Epithelial cell of proximal tubule (primary cell): ENCODE results near the gene JPH3. TPM values are rescaled to one million over a fixed set of nuclear protein-coding genes. Genes with fewer than 3 reads are reported as not detected.
A peak's percentile ranks its signal among the peaks of the same experiment; 100 is the strongest.

ENCODE experiments used
- DNase-seq: peaks from one replicate; pipeline ENCODE4 v3.0.0-alpha.2; 2011; ENCODE audit warnings: low read depth
- H3K4me3 ChIP-seq: 2 replicates; pipeline ENCODE4 v1.5.1; 2011; ENCODE audit warnings: low read depth, mild to moderate bottlenecking, low read length
- CTCF ChIP-seq: conservative IDR thresholded peaks from 2 replicates; pipeline ENCODE4 v1.5.1; 2012; ENCODE audit warnings: low read depth, mild to moderate bottlenecking, low read length
- total RNA-seq: library from RNA; depleted of rRNA; stranded (reverse); fragments of >200 nt; gene quantifications from 2 replicates; pipeline ENCODE4 v1.2.3, GENCODE V29; 2015

JPH3 gene
- total RNA-seq, 1 donor from 2014 or later = 0.40 TPM

- no peak overlapping the region for H3K4me3 ChIP-seq
- no peak for DNase-seq
- TF ChIP-seq CTCF = no peak
Measured at GRCh38 chr16:87626401-87626800, 24.1 kb downstream of the JPH3 start.

GRCh38 chr16:87626905-87627304 lies 24.6 kb downstream of the JPH3 start:
- H3K4me3 ChIP-seq = no peak overlapping the region
- TF ChIP-seq CTCF = no peak
- no peak for DNase-seq

- H3K4me3 ChIP-seq = no peak overlapping the region
- DNase-seq = no peak
- TF ChIP-seq CTCF = no peak
Measured at GRCh38 chr16:87627542-87628245, 25.4 kb downstream of the JPH3 start.

GRCh38 chr16:87628246-87628923 lies 26.1 kb downstream of the JPH3 start:
- no peak for DNase-seq
- H3K4me3 ChIP-seq = no peak overlapping the region
- no peak for TF ChIP-seq CTCF

- peak; percentile 56 for DNase-seq
- no peak for TF ChIP-seq CTCF
- H3K4me3 ChIP-seq = no peak overlapping the region
Measured at GRCh38 chr16:87628940-87629339, 26.6 kb downstream of the JPH3 start.

GRCh38 chr16:87631067-87631466 lies 28.8 kb downstream of the JPH3 start:
- DNase-seq = no peak
- H3K4me3 ChIP-seq = no peak overlapping the region
- TF ChIP-seq CTCF = no peak

GRCh38 chr16:87634411-87634810 lies 32.1 kb downstream of the JPH3 start:
- TF ChIP-seq CTCF = no peak

More at GRCh38 chr16:87634411-87634810, 32.1 kb downstream of the JPH3 start:
- no peak for DNase-seq
- H3K4me3 ChIP-seq = no peak overlapping the region
